GM19372 (cell line): ENCODE results near the gene SLCO3A1.

Experiments
- ATAC-seq: cut with Tn5 transposase; IDR thresholded peaks from one replicate; pipeline ENCODE4 v1.9.1; 2021; ENCODE audit warnings: mild to moderate bottlenecking, low read depth, moderate library complexity; ENCODE audit not compliant: unreplicated experiment

SLCO3A1 gene

GRCh38 chr15:91904942-91905341 lies 51.4 kb downstream of the SLCO3A1 start:
- no peak for ATAC-seq

DNA sequence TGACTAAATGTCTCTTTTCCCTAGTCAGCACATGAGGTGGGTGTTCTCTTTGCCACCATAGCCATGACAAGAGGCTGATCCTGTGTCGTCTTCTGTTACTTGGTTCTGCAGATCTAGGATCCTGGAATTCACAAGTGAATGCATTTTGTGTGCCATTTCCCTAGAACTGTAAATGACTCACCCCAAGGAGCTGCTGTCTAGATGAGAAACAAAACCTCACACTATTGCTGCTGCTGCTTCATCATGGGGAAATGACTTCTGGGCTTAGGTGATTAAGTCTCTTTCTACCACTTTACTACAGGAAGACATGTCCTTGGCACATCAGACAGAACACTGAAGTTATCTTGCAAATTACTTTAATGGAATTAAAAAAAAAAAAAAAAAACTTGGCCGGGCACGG lies 54.9 kb downstream of the SLCO3A1 start:
- no peak for ATAC-seq

- no peak for ATAC-seq
Observed at GRCh38 chr15:91909111-91909510, 55.6 kb downstream of the SLCO3A1 start.

DNA sequence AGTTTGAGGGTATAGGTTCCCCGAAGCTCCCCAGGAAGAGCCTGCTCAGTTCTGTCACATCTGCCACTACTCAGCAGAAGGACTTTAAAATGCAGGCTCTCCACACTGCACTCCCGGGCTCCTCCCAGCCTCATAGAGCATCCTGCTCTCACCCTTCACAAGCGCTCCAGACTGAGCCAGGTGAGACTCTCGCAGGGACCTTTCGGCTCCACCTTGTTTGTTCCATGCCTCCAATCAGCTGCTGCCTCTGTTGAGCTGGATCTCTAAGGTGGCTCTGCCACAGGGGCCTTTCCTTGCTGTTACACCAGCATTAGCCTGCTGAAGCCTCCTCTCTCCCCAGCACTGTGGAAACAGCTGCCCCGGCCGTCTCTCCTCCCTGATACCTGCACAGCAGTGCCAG lies 56.1 kb downstream of the SLCO3A1 start:
- ATAC-seq: no peak

DNA sequence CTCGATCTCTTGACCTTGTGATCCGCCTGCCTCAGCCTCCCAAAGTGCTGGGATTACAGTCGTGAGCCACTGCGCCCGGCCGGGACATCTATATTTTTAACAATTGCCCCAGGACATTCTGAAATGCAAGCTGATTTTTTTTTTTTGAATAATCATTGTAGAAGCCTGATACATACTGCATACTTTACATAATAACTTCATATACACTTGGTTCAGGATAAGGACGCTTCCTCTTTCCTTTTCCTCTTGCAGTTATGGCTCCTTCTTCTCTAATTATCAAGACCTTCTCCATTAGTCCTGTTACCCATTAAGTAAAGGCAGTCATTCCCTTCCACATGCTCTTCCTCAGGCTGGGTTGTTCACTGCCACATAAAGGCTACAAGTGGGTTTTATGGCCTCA lies 58.3 kb downstream of the SLCO3A1 start:
- no peak for ATAC-seq

- no peak for ATAC-seq
Observed at GRCh38 chr15:91912336-91912735, 58.8 kb downstream of the SLCO3A1 start.

DNA sequence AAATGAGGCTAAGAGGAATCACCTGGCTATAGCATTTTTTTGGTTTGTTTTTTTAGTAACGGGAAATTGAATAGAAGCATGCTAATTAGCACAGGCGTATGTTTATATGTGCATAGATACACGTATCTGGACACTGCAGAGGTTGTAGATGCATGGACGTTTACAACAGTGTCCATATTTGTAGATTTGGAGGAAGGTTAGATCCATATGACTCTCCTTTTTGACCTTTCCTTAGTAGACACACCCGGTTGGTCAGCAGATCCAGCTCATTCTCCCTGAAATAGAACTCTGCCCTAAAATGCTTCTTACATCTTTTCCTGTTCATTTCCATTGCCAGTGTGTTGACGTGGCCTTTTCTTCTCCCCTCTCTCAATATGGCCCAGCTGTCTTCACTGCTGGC lies 60.1 kb downstream of the SLCO3A1 start:
- no peak for ATAC-seq

- no peak for ATAC-seq
Observed at GRCh38 chr15:91915576-91915975, 62.1 kb downstream of the SLCO3A1 start.

DNA sequence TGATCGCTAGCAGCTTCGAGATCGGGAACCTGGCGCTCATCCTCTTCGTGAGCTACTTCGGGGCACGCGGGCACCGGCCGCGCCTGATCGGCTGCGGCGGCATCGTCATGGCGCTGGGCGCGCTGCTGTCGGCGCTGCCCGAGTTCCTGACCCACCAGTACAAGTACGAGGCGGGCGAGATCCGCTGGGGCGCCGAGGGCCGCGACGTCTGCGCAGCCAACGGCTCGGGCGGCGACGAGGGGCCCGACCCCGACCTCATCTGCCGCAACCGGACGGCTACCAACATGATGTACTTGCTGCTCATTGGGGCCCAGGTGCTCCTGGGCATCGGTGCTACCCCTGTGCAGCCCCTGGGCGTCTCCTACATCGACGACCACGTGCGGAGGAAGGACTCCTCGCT lies 62.5 kb downstream of the SLCO3A1 start:
- ATAC-seq: no peak

DNA sequence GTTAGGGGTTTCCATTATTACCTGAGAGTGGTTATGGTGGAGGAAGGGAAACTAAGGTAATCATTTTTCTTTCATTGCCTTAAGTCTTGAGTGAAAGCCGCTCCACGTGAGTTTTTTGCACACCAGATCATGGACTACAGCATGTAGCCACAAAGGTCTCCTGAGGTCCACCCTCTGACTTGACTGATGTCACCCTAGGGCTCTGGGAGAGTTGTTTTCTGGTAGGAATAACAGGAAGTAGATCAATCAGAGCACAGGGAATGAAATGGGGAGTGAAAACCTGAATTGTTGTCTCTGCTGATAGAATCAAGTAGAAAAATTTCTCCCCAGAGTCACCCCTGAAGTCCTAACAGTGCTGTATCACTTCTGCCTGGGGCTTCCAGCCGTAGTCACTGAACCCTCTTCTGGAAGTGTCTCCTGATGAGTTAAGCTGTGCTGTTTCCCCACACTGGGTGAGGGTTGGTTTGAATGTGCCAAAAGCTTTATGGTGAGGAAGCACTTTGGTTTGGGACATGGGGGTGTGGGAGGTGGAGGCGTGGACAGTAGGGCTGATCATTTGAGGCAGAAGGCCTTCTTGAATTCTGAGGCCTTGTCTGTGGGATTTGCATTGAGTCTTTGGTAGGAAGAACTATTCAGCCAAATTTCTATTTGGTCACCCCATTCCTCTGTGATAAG lies 64.3 kb downstream of the SLCO3A1 start:
- ATAC-seq: no peak

- ATAC-seq: no peak
Observed at GRCh38 chr15:91919014-91919534, 65.6 kb downstream of the SLCO3A1 start.

- ATAC-seq: no peak
Observed at GRCh38 chr15:91921188-91921842, 67.8 kb downstream of the SLCO3A1 start.

DNA sequence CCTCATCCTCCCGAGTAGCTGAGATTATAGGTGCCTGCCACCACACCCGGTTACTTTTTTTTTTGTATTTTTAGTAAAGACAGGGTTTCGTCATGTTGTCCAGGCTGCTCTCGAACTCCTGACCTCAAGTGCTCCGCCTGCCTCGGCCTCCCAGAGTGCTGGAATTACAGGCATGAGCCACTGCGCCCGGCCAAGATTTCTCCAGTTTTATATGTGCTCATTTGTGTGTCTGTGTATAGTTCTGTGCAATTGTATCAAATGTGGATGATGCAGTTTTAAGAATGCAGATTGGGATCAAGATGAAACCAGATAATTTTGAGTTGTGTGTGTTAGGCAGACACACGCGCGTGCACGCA lies 68.3 kb downstream of the SLCO3A1 start:
- ATAC-seq: no peak

GRCh38 chr15:91922646-91923547 lies 69.4 kb downstream of the SLCO3A1 start:
- ATAC-seq: no peak

GRCh38 chr15:91924183-91924582 lies 70.7 kb downstream of the SLCO3A1 start:
- no peak for ATAC-seq

GRCh38 chr15:91924837-91925495 lies 71.5 kb downstream of the SLCO3A1 start:
- ATAC-seq: no peak

- no peak for ATAC-seq
Observed at GRCh38 chr15:91925794-91926193, 72.3 kb downstream of the SLCO3A1 start.

GRCh38 chr15:91926908-91927270 lies 73.4 kb downstream of the SLCO3A1 start:
- ATAC-seq: no peak

GRCh38 chr15:91927585-91927984 lies 74.1 kb downstream of the SLCO3A1 start:
- no peak for ATAC-seq

- no peak for ATAC-seq
Observed at GRCh38 chr15:91928675-91929074, 75.2 kb downstream of the SLCO3A1 start.

GRCh38 chr15:91929509-91929908 lies 76.0 kb downstream of the SLCO3A1 start:
- no peak for ATAC-seq
